Nucleus accumbens (tissue), 56 donors: ENCODE results near the gene MAPK8IP2.

Experiments
- DNase-seq, 56 donors: peaks; one replicate each; lab custom pipeline; 2025; lab: John Stamatoyannopoulos, UW

Gene MAPK8IP2

GRCh38 chr22:50600538-50600937 is at the start of gene MAPK8IP2:
MAPK8IP2 (plus strand) TSS chr22:50600793; CDS start chr22:50600819, 26 bp downstream.
- DNase-seq: peak in 12 of 56 donors; percentile 22 to 62 (median 36)

GRCh38 chr22:50551160-50551752 is 49.3 kb upstream of the MAPK8IP2 start:
- DNase-seq: no peak

DNA sequence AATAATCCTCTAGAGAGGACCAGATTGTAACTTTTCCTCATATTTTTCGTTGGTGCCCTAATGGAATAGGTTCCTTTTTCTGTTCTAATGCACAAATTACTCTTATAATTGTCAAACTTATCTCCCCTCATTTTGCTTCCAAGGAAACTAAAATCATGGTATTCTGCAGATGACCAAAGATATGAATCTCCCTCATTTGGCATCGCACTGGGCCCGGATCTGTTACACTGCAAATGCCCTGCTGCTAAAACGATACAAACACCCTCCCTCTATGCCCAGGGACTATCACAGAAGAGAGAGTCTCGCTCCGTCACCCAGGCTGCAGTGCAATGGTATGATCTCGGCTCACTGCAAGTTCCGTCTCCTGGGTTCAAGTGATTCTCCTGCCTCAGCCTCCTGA is 47.3 kb upstream of the MAPK8IP2 start:
- no peak for DNase-seq

DNA sequence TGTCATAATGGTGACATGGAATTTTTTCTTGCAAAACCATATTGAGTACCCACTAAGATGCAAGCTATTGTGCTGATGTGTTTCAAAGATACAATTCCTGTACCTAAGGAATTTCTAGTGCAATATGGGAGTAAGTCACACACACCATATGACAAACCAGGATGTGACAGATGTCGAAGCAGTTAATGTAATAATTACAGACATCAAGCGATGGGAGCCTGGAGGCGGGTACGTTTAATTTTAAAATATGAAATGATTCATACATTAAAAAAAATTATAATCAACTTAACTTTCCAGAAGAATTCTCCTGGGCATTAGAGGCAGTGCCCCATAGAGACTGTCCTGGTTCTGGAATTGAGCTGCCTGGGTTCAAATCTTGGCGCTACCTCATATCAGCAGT is 43.9 kb upstream of the MAPK8IP2 start:
- no peak for DNase-seq

DNA sequence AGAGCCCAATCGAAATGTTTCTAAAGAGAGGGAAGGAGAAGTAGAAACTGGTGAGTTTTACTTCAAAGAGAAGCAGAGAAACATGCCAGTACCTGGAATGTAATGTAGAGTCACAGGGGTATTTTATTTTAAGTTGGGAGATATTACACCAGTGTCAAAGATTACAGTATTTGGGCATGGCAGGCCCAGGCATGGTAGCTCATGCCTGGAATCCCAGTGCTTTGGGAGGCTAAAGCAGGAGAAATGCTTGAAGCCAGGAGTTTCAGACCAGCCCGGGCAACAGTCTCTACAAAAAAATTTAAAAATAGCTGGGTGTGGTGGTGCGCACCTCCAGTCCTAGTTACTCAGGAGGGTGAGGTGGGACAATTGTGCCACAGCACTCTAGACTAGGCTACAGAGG is 40.6 kb upstream of the MAPK8IP2 start:
- DNase-seq: no peak

GRCh38 chr22:50561401-50562358 is 38.9 kb upstream of the MAPK8IP2 start:
- DNase-seq: no peak

GRCh38 chr22:50562523-50563412 is 37.8 kb upstream of the MAPK8IP2 start, which contains the start of gene SYCE3:
SYCE3 (minus strand) TSS chr22:50562919; CDS start chr22:50556405, 6,514 bp downstream.
- peak; percentile 33 to 97 (median 90) for DNase-seq

DNA sequence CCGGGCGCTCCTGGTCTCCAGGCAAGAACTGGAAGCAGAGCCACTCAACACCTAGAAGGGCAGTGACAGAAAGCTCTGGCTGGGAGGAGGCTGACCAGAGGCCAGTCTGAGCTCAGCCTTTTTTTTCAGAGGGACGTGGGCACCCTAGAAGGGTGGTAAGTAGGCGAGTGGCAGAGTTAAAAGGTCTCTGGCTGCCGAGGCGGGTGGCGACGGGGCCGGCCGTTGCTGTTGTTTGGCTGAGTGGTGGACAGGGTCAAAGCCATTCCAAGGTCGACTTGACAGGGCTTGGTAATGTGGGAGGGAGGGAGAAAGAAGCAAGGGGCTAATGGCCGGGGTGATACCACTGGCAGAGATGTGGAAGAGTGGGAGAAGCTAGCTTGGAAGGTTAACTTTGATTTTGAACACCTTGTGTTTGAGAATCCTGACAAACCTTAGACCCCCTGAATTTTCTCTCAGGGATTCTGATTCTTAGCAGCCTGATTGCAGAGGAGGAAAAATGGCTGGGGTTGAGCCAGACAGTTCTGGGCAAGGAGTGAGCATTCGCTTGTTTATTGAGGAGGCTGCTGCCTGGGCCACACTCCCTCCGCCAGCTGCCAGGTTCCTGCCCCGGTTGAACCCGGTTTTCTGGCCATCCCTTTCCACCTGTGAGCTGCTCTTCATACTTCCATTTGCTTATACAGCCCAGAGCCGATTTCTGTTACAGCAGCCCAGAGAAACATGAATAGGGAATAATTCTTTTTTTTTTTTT is 37.0 kb upstream of the MAPK8IP2 start:
- peak in 5 of 56 donors; percentile 8 to 30 (median 16) for DNase-seq

DNA sequence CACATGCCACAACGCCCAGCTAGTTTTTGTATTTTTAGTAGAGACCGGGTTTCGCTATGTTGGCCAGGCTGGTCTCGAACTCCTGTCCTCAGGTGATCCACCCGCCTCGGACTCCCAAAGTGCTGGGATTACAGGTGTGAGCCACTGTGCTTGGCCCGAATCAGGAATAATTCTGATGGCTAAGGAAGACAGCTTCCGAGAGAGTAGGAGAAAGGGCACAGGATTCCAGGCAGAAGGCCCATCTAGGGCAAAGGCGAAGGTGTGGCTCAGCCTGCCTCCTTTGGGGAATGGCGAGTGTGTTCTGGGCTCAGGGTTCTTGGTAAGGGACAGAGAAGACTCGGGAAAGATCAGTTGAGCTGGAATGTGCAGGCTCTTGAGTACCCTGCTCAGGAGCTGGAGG is 36.3 kb upstream of the MAPK8IP2 start:
- no peak for DNase-seq

DNA sequence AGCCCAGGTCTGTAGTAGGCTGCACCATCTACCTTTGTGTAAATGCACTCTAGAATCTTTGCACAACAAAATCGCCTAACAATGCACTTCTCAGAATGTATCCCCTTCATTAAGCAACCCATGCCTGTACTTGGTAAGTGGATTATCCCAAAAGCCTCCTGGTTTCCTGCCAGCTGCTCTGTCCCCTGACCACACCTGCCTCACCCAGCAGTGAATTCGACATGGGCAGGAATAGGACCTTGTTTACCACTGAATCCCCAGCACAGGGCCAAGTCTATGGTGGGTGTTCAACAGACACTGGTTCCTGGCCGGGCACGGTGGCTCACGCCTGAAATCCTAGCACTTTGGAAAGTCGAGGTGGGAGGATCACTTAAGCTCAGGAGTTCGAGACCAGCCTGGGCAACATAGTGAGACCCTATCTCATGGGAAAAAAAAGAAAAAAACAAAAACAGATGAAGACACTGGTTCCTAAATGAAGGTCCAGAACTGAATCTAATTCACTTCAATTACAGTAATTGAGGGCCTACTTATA is 32.8 kb upstream of the MAPK8IP2 start:
- no peak for DNase-seq

GRCh38 chr22:50568626-50569025 is 32.0 kb upstream of the MAPK8IP2 start:
- DNase-seq: no peak

DNA sequence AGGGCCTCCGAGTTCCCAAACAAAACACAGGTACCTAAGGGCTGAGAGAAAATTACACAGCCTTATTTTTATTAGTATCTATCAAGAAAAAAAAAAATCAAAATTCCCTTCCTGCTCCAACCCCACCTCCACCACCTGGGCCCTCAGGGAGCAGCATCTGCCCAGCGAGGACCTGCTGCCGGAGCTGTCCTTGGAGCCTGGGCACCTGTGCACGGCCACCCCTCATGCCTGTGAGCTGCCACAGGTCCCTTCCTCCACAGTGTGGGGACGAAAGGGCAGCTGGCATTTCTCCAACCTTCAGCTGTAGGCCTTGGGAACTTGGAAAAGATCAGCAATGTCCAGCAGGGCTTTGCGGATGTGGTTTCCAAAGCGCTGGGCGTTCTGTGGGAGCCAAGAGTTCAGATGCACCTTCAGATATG is 31.5 kb upstream of the MAPK8IP2 start:
- DNase-seq: no peak

- DNase-seq: no peak
Measured at GRCh38 chr22:50569896-50570535, 30.6 kb upstream of the MAPK8IP2 start.

GRCh38 chr22:50570861-50571260 is 29.7 kb upstream of the MAPK8IP2 start:
- no peak for DNase-seq

DNA sequence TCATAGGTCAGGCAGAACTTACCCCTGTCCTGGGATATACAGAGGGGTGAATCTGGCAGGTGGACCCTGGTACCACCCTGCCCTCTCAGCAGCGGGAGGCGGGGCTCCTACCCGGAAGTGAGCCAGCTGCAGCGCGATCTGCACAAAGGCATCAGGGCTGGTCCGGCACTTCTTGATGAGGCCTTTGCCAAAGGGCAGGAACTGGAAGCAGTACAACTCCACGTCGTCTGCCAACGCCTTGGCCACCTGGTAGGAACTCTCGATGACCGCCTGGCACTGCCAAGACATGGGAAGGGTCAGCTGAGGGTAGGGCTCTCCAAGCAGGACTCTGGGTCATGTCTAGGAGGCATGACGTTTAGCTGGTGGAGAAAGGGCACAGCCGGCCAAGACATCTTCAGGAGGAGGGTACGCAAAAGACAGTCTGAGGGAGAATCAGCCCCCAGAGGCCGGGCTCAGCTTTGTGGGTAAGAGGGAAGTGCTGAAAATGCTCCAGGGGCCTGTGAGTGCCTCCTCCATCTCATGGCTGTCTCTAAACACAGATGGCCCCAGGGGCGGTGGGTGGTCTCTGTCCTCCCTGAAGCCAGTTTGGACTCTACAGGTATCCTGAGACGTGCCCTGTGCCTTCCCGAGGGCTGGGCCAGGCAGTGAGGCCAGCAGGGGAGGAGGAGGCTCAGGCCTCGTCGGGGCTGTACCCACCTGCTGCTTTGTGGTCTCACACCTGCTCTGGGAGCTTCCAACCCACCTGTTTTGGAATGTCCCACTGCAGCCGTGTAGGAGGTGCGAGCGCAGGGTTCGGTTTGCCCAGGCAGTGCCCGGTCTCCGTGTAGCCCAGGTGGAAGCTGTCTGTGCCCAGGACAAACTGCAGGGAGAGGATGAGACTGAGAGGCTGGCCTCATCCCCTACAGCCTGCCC is 29.1 kb upstream of the MAPK8IP2 start:
- no peak for DNase-seq

- DNase-seq: no peak
Measured at GRCh38 chr22:50572965-50573364, 27.6 kb upstream of the MAPK8IP2 start.

- no peak for DNase-seq
Measured at GRCh38 chr22:50573491-50574382, 26.9 kb upstream of the MAPK8IP2 start.
